WERI-Rb-1 (cell line): Measurements from ENCODE around the gene IFT20.

ENCODE experiments used
- DNase-seq: peaks from one replicate; pipeline ENCODE4 v3.0.0-alpha.2; 2020
- H3K27ac ChIP-seq: fragments of 250-450 bp; sonication (Bioruptor Pico); 2 replicates; pipeline ENCODE4 v1.5.1; 2020; ENCODE audit warnings: mild to moderate bottlenecking, moderate library complexity
- H3K27me3 ChIP-seq: fragments of 250-450 bp; sonication (Bioruptor Pico); 2 replicates; pipeline ENCODE4 v1.5.1; 2021; ENCODE audit warnings: mild to moderate bottlenecking, low read depth, moderate library complexity; ENCODE audit not compliant: insufficient read depth, severe bottlenecking
- H3K36me3 ChIP-seq: fragments of 250-450 bp; sonication (Bioruptor Pico); 2 replicates; pipeline ENCODE4 v1.5.1; 2020; ENCODE audit warnings: mild to moderate bottlenecking, moderate library complexity
- H3K4me3 ChIP-seq: 2 replicates; pipeline ENCODE4 v1.5.1; 2011; ENCODE audit warnings: low read depth, mild to moderate bottlenecking, control low read depth, low read length
- H3K9me3 ChIP-seq: fragments of 250-450 bp; sonication (Bioruptor Pico); 2 replicates; pipeline ENCODE4 v1.5.1; 2021; ENCODE audit warnings: mild to moderate bottlenecking, moderate library complexity; ENCODE audit not compliant: severe bottlenecking
- CTCF ChIP-seq: IDR thresholded peaks from 2 replicates; pipeline ENCODE4 v1.5.1; 2011; ENCODE audit warnings: low read depth, mild to moderate bottlenecking, control low read depth, inconsistent platforms, low read length

Gene IFT20

GRCh38 chr17:28372945-28373274, 37.6 kb upstream of the IFT20 start:
- no peak for DNase-seq
- Histone ChIP-seq H3K27ac (peak overlapping the region; percentile 82; the same call in 1 of the 2 replicates), H3K36me3 (peaks cover 8% of the 10 kb centered on the region), H3K9me3 (no peaks in the 10 kb centered on the region), H3K4me3 (peak overlapping the region; percentile 92), H3K27me3 (no peaks in the 10 kb centered on the region)
- TF ChIP-seq CTCF, result no peak

- Histone ChIP-seq H3K36me3 (peaks cover 8% of the 10 kb centered on the region), H3K4me3 (peak overlapping the region; percentile 92), H3K27me3 (no peaks in the 10 kb centered on the region), H3K9me3 (no peaks in the 10 kb centered on the region), H3K27ac (peak overlapping the region; percentile 82)
- no peak for TF ChIP-seq CTCF
- DNase-seq, result peak; percentile 46
These were observed 37.1 kb upstream of the IFT20 start for GRCh38 chr17:28372203-28372944.

- peaks cover 8% of the 10 kb centered on the region for H3K36me3 ChIP-seq
- H3K4me3 ChIP-seq, result peak within 1 kb of the TSS; percentile 92
- H3K27me3 ChIP-seq, result no peaks in the 10 kb centered on the region
- H3K9me3 ChIP-seq, result no peaks in the 10 kb centered on the region
- H3K27ac ChIP-seq, result peak within 1 kb of the TSS; percentile 82
- no peak for TF ChIP-seq CTCF
- peak; percentile 98 for DNase-seq
These were observed 36.3 kb upstream of the IFT20 start, which contains the start of gene SARM1 for GRCh38 chr17:28371245-28372202. Gene SARM1 (plus strand): TSS chr17:28371694. CDS start chr17:28372033, 339 bp downstream.

- DNase-seq, result no peak
- Histone ChIP-seq H3K27me3 (no peaks in the 10 kb centered on the region), H3K27ac (peak overlapping the region; percentile 80), H3K36me3 (peaks cover 8% of the 10 kb centered on the region), H3K4me3 (peak overlapping the region; percentile 34), H3K9me3 (no peaks in the 10 kb centered on the region)
- no peak for TF ChIP-seq CTCF
These were observed 35.5 kb upstream of the IFT20 start for GRCh38 chr17:28370744-28371103.

- Histone ChIP-seq H3K9me3 (no peaks in the 10 kb centered on the region), H3K27me3 (no peaks in the 10 kb centered on the region), H3K36me3 (peaks cover 8% of the 10 kb centered on the region), H3K4me3 (peak within 1 kb of the TSS; percentile 34), H3K27ac (peak within 1 kb of the TSS; percentile 80)
- peak; percentile 90 for DNase-seq
- TF ChIP-seq CTCF, result peak; percentile 46
These were observed 34.9 kb upstream of the IFT20 start, which contains the start of gene VTN for GRCh38 chr17:28370035-28370743. Gene VTN (minus strand): TSS chr17:28370307. CDS start chr17:28370203, 104 bp downstream.
